ENCODE results near the gene CCDC127.
"Not testable (repeated sequence)": the region's sequence is repeated elsewhere in the genome, so short reads cannot be mapped to it uniquely, and the experiment has no call there.

CCDC127 gene

GRCh38 chr5:167982-168660, 49.8 kb downstream of the CCDC127 start:
- Histone ChIP-seq H3K4me1 (ENCODE audit: control insufficient read depth, low read length) (no peaks in the 10 kb centered on the region), H4K20me1 (ENCODE audit: control insufficient read depth, insufficient read depth, low read depth, low read length) (no peaks in the 10 kb centered on the region), H3K4me2 (ENCODE audit: low read length) (no peak overlapping the region), H3K79me2 (ENCODE audit: control insufficient read depth, low read length) (no peaks in the 10 kb centered on the region), H3K4me3 (ENCODE audit: low read length) (no peak overlapping the region), H3K9me3 (ENCODE audit: control insufficient read depth, insufficient read depth, low read length) (no peaks in the 10 kb centered on the region), H3K27me3 (ENCODE audit: control insufficient read depth, low read length) (no peaks in the 10 kb centered on the region), H3K36me3 (ENCODE audit: control insufficient read depth, low read length) (no peaks in the 10 kb centered on the region), H3F3A (ENCODE audit: control insufficient read depth, insufficient read depth) (no peaks in the 10 kb centered on the region), H3K9me2 (replicated peaks; ENCODE audit: control insufficient read depth, low read length) (no peaks in the 10 kb centered on the region), H3K27ac (ENCODE audit: low read depth, low read length) (no peak overlapping the region)
- TF ChIP-seq CTCF (IDR thresholded peaks at IDR 0.05; ENCODE audit: low read depth, low read length, poor library complexity, severe bottlenecking) = no peak
- TF ChIP-seq EZH2phosphoT487 (IDR thresholded peaks at IDR 0.05; ENCODE audit: borderline replicate concordance, low read length) = no peak

GRCh38 chr5:167511-167910, 50.4 kb downstream of the CCDC127 start:
- H3K27ac ChIP-seq (ENCODE audit: low read depth, low read length) = no peak overlapping the region
- no peaks in the 10 kb centered on the region for H3K79me2 ChIP-seq (ENCODE audit: control insufficient read depth, low read length)
- no peaks in the 10 kb centered on the region for H3K27me3 ChIP-seq (ENCODE audit: control insufficient read depth, low read length)
- no peak overlapping the region for H3K4me2 ChIP-seq (ENCODE audit: low read length)
- no peaks in the 10 kb centered on the region for H3K36me3 ChIP-seq (ENCODE audit: control insufficient read depth, low read length)
- no peaks in the 10 kb centered on the region for H3K9me3 ChIP-seq (ENCODE audit: control insufficient read depth, insufficient read depth, low read length)
- no peaks in the 10 kb centered on the region for H3K9me2 ChIP-seq (replicated peaks; ENCODE audit: control insufficient read depth, low read length)
- no peak overlapping the region for H3K4me3 ChIP-seq (ENCODE audit: low read length)
- H3K4me1 ChIP-seq (ENCODE audit: control insufficient read depth, low read length) = no peaks in the 10 kb centered on the region
- TF ChIP-seq EZH2phosphoT487 (IDR thresholded peaks at IDR 0.05; ENCODE audit: borderline replicate concordance, low read length) (no peak), CTCF (IDR thresholded peaks at IDR 0.05; ENCODE audit: low read depth, low read length, poor library complexity, severe bottlenecking) (no peak)
- no peaks in the 10 kb centered on the region for H3F3A ChIP-seq (ENCODE audit: control insufficient read depth, insufficient read depth)
- H4K20me1 ChIP-seq (ENCODE audit: control insufficient read depth, insufficient read depth, low read depth, low read length) = no peaks in the 10 kb centered on the region

GRCh38 chr5:166441-167372, 51.2 kb downstream of the CCDC127 start:
- Histone ChIP-seq H3K79me2 (ENCODE audit: control insufficient read depth, low read length) (no peaks in the 10 kb centered on the region), H3K9me2 (replicated peaks; ENCODE audit: control insufficient read depth, low read length) (no peaks in the 10 kb centered on the region), H3K9me3 (ENCODE audit: control insufficient read depth, insufficient read depth, low read length) (no peaks in the 10 kb centered on the region), H3K4me2 (ENCODE audit: low read length) (no peak overlapping the region), H3K27ac (ENCODE audit: low read depth, low read length) (no peak overlapping the region), H3F3A (ENCODE audit: control insufficient read depth, insufficient read depth) (no peaks in the 10 kb centered on the region), H3K27me3 (ENCODE audit: control insufficient read depth, low read length) (no peaks in the 10 kb centered on the region), H3K4me3 (ENCODE audit: low read length) (no peak overlapping the region), H4K20me1 (ENCODE audit: control insufficient read depth, insufficient read depth, low read depth, low read length) (no peaks in the 10 kb centered on the region), H3K4me1 (ENCODE audit: control insufficient read depth, low read length) (no peaks in the 10 kb centered on the region), H3K36me3 (ENCODE audit: control insufficient read depth, low read length) (no peaks in the 10 kb centered on the region)
- no peak for TF ChIP-seq CTCF (IDR thresholded peaks at IDR 0.05; ENCODE audit: low read depth, low read length, poor library complexity, severe bottlenecking)
- no peak for TF ChIP-seq EZH2phosphoT487 (IDR thresholded peaks at IDR 0.05; ENCODE audit: borderline replicate concordance, low read length)

- not testable (repeated sequence) for H3F3A ChIP-seq (ENCODE audit: control insufficient read depth, insufficient read depth); H3K4me3 ChIP-seq (ENCODE audit: low read length); H3K4me2 ChIP-seq (ENCODE audit: low read length); H4K20me1 ChIP-seq (ENCODE audit: control insufficient read depth, insufficient read depth, low read depth, low read length); H3K27ac ChIP-seq (ENCODE audit: low read depth, low read length); H3K4me1 ChIP-seq (ENCODE audit: control insufficient read depth, low read length); H3K79me2 ChIP-seq (ENCODE audit: control insufficient read depth, low read length); H3K36me3 ChIP-seq (ENCODE audit: control insufficient read depth, low read length); H3K9me3 ChIP-seq (ENCODE audit: control insufficient read depth, insufficient read depth, low read length); H3K9me2 ChIP-seq (replicated peaks; ENCODE audit: control insufficient read depth, low read length); H3K27me3 ChIP-seq (ENCODE audit: control insufficient read depth, low read length)
These were observed 53.2 kb downstream of the CCDC127 start for GRCh38 chr5:164783-165182.

All from DOHH2 (cell line).